Measurements from ENCODE around the gene HCFC2.

DNA sequence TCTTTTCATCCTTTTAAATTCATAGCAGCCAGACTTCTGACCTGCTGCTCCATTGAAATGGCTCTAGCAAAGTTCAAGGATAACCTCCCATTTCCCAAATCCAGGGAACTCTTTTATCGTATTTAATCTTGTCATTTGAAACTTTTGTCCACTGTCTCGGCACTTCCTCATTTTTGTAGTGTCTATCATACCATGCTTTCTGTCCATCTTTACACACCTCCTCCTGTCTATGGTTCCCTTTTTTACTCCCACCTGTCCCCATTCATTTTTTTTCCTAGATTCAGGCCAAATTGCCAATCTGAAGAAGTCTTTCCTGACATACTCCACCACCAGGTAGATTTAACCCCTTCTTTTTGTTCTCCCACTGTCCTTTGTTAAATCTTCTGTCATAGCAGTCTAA is 42.6 kb downstream of the HCFC2 start:
- TF ChIP-seq CTCF (IDR thresholded peaks at IDR 0.05) (no peak), POLR2A (IDR thresholded peaks at IDR 0.05) (no peak)
